ENCODE results near the gene HSPG2. TPM values are rescaled to one million over a fixed set of nuclear protein-coding genes. Genes with fewer than 3 reads are reported as not detected.
A peak's percentile ranks its signal among the peaks of the same experiment; 100 is the strongest.

Gene HSPG2
- total and polyA plus RNA-seq, 9 of the 15 experiments (the other 6 are each of a cell fraction or from before 2014, with no cell fraction given), result 0.14 to 160 (median 15.7) TPM

GRCh38 chr1:21956720-21957552 is 19.8 kb upstream of the HSPG2 start (continued):
- TF ChIP-seq ZNF212 (CRISPR knock-in tag; IDR thresholded peaks at IDR 0.05) (no peak), MCM2 (IDR thresholded peaks at IDR 0.05; ENCODE audit: low read depth) (no peak), MAFK (IDR thresholded peaks at IDR 0.05; ENCODE audit: low read length) (no peak), ASH1L (IDR thresholded peaks at IDR 0.05; ENCODE audit: borderline replicate concordance, low read depth, partially characterized antibody) (no peak), NFATC3 (IDR thresholded peaks at IDR 0.05) (no peak), RHOXF2B (CRISPR knock-in tag; conservative IDR thresholded peaks at IDR 0.05) (no peak), KLF16 (IDR thresholded peaks at IDR 0.05) (no peak), EP300 (IDR thresholded peaks at IDR 0.05; ENCODE audit: low read length) (no peak), C11orf30 (IDR thresholded peaks at IDR 0.05; ENCODE audit: low read depth) (no peak), ARID3A (IDR thresholded peaks at IDR 0.05; ENCODE audit: borderline replicate concordance, low read depth, low read length) (no peak), KLF10 (CRISPR knock-in tag; IDR thresholded peaks at IDR 0.05) (no peak), ZNF740 (CRISPR knock-in tag; IDR thresholded peaks at IDR 0.05) (no peak), ZNF740 (tag; IDR thresholded peaks at IDR 0.05) (no peak), HDAC2 (IDR thresholded peaks at IDR 0.05) (no peak), ZFP1 (CRISPR knock-in tag; IDR thresholded peaks at IDR 0.05) (no peak), ZFP30 (CRISPR knock-in tag; IDR thresholded peaks at IDR 0.05; ENCODE audit: borderline replicate concordance) (no peak), POLR2H (tag; IDR thresholded peaks at IDR 0.05; ENCODE audit: low read depth) (no peak), MAZ (CRISPR knock-in tag; conservative IDR thresholded peaks at IDR 0.05 in 1 of 2, IDR thresholded peaks at IDR 0.05 in 1 of 2) (0 out of 4 replicates have a peak, but pooled peaks of 1 of the 2 experiments have one; percentile 22), CEBPG (CRISPR knock-in tag; IDR thresholded peaks at IDR 0.05) (no peak), CEBPG (tag; conservative IDR thresholded peaks at IDR 0.05 in 1 of 2, IDR thresholded peaks at IDR 0.05 in 1 of 2) (no peak), MAX (CRISPR knock-in tag; IDR thresholded peaks at IDR 0.05) (peak; percentile 51), ARID1B (IDR thresholded peaks at IDR 0.05) (peak; percentile 48; the same call in 1 of the 2 replicates), ZMIZ1 (IDR thresholded peaks at IDR 0.05; ENCODE audit: low read depth in 2 of 2, low read length in 2 of 2) (no peak), TRIM24 (IDR thresholded peaks at IDR 0.05) (no peak)
